Measurements from ENCODE around the gene LACTB.

The LACTB gene

DNA sequence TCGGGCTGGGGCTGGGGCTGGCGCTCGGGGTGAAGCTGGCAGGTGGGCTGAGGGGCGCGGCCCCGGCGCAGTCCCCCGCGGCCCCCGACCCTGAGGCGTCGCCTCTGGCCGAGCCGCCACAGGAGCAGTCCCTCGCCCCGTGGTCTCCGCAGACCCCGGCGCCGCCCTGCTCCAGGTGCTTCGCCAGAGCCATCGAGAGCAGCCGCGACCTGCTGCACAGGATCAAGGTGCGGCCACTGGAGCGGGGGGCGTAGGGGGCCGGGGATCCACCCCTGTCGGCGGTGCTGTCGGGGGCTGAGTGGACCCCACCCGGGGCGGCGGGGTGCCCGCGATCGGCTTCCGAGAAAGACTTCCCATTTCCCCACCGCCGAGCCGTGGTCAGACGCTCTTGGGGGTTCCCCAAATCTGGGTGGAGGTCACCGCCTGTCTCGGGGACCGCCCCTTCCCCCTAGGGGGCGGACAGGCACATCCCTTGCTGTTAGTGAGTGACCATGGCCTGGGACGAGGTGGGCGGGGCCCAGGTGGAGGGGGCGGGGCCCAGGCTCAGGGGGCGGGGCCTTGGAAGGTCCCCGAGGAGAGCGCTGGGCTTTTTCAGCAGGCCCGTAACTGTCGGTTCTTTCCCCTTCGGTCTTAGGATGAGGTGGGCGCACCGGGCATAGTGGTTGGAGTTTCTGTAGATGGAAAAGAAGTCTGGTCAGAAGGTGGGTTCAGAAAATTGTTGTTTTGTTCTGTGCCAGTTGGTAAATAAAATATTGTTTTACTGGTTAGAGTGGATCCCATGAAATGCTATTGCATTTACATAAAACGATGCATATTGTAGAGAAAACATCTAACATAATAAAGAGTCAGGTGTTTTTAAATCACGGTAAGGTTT, 578 bp downstream of the LACTB start:
- peak overlapping the region; percentile 80 to 95 for H3K4me3 ChIP-seq (replicated peaks in 1 of 2; ENCODE audit: low read depth in 2 of 2, low read length in 2 of 2)
- peak; percentile 86 to 88 for DNase-seq (ENCODE audit: low read depth in 2 of 2)
- TF ChIP-seq CTCF (IDR thresholded peaks at IDR 0.05; ENCODE audit: low read depth, low read length), result peak; percentile 7

GRCh38 chr15:63124506-63124905, 2.8 kb downstream of the LACTB start:
- no peak for DNase-seq (ENCODE audit: low read depth in 2 of 2)
- TF ChIP-seq CTCF (IDR thresholded peaks at IDR 0.05; ENCODE audit: low read depth, low read length), result no peak
- no peak overlapping the region for H3K4me3 ChIP-seq (replicated peaks in 1 of 2; ENCODE audit: low read depth in 2 of 2, low read length in 2 of 2)

DNA sequence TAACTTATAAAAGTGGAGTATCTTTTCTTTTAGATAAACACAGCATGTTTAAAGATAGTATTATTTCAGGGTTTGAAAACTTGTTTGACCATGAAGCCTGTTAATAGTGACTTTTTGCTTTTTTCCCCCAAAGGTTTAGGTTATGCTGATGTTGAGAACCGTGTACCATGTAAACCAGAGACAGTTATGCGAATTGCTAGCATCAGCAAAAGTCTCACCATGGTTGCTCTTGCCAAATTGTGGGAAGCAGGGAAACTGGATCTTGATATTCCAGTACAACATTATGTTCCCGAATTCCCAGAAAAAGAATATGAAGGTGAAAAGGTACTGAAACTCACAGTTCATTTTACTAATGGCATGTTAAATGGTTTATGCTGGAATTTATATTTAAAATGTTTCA, 5.1 kb downstream of the LACTB start:
- TF ChIP-seq CTCF (IDR thresholded peaks at IDR 0.05; ENCODE audit: low read depth, low read length), result no peak

GRCh38 chr15:63133786-63134185, 12.1 kb downstream of the LACTB start:
- DNase-seq (ENCODE audit: low read depth in 2 of 2), result peak; percentile 64 to 68
- TF ChIP-seq CTCF (IDR thresholded peaks at IDR 0.05; ENCODE audit: low read depth, low read length), result no peak
- H3K4me3 ChIP-seq (replicated peaks in 1 of 2; ENCODE audit: low read depth in 2 of 2, low read length in 2 of 2), result no peak overlapping the region

More for the DNA sequence above, 5.1 kb downstream of the LACTB start:
- DNase-seq (ENCODE audit: low read depth in 2 of 2), result no peak
- H3K4me3 ChIP-seq (replicated peaks in 1 of 2; ENCODE audit: low read depth in 2 of 2, low read length in 2 of 2), result no peak overlapping the region

GRCh38 chr15:63134245-63134985, 12.8 kb downstream of the LACTB start:
- no peak for TF ChIP-seq CTCF (IDR thresholded peaks at IDR 0.05; ENCODE audit: low read depth, low read length)

GRCh38 chr15:63135281-63135680, 13.6 kb downstream of the LACTB start:
- TF ChIP-seq CTCF (IDR thresholded peaks at IDR 0.05; ENCODE audit: low read depth, low read length), result no peak
- DNase-seq (ENCODE audit: low read depth in 2 of 2), result peak in 1 of 2 donors; percentile 47
- no peak overlapping the region for H3K4me3 ChIP-seq (replicated peaks in 1 of 2; ENCODE audit: low read depth in 2 of 2, low read length in 2 of 2)

More at GRCh38 chr15:63134245-63134985, 12.8 kb downstream of the LACTB start:
- no peak overlapping the region for H3K4me3 ChIP-seq (replicated peaks in 1 of 2; ENCODE audit: low read depth in 2 of 2, low read length in 2 of 2)
- peak in 1 of 2 donors; percentile 27 for DNase-seq (ENCODE audit: low read depth in 2 of 2)
